Midbrain (tissue), 1 donor: ENCODE measurements around the gene VCL.
"Not testable (repeated sequence)": the region's sequence is repeated elsewhere in the genome, so short reads cannot be mapped to it uniquely, and the experiment has no call there.

Experiments used
- DNase-seq: peaks from one replicate; lab custom pipeline; 2025; lab: John Stamatoyannopoulos, UW

VCL gene

DNA sequence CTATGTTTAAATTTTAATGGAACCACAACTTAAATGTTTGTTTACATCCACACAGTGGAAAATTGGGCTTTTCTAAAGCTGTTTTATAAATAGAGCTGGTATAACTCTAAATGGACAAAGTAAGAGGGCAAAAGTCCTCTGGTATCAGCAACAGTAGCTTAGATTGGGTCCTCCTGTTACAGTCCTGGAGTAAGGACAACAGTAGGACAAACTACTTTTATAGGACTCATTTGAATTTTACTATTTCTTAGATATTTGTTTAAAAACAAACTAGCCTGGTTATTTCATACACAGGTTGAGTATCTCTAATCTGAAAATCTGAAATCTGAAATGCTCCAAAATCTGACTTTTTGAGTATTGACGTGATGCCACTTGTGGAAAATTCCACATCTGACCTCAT is 8.4 kb downstream of the VCL start:
- DNase-seq, result no peak

DNA sequence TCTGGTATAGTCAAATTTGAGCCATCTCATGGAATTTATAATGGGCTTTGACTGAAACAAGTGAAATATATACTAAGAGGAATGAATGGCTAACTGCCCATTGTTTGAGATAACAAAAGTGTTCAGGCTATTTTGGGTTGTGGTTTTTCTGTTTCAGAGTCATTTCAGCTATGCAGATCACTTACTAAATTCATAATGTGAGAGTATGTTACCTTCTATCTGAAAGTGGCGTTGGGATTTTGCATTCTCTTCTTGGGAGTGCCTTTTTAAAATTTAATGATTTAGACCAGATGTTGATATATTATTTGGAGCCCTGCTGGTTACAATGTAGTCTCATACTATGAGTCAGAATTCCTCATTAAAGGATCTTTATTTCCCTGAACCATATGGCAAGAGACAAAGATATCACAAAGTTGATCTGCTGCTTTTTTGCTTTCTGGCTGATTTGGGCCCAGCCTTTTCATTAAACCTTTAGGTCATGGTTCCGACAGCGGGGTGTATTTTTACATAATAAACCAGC is 10.4 kb downstream of the VCL start:
- no peak for DNase-seq

DNA sequence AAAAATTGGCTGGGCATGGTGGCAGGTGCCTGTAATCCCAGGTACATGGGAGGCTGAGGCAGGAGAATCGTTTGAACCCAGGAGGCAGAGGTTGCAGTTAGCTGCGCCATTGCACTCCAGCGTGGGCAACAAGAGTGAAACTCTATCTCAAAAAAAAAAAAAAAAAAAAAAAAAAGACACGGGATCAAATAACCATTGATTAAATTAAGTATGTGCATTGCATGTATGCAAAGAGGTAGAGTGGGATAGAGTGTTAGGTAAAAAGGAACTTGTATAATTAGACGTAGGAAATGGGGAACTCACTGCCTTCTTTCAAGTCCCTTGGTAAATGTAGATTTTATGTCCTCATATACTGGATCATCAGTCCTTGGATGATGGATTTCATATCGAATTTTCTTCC is 13.1 kb downstream of the VCL start:
- no peak for DNase-seq

DNA sequence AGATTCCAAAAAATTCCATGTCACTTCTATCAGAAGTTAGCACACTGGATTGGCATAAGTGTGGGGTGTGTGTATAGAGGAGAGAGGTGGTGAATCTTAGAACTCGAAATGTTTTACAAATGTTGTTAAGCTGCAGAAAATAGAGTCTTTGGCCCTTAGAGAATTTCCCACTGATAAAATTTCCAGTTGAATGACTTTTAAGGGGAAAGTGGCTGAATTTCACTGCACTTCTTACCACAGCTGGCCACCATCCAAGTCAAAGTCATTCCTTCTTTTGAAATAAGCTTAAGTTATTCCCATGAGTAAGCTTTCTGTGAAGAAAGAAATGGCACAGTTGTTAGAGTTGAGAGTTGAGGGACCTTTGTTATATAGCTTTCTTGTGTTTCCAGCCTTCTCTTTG is 13.9 kb downstream of the VCL start:
- DNase-seq, result peak; percentile 50

DNA sequence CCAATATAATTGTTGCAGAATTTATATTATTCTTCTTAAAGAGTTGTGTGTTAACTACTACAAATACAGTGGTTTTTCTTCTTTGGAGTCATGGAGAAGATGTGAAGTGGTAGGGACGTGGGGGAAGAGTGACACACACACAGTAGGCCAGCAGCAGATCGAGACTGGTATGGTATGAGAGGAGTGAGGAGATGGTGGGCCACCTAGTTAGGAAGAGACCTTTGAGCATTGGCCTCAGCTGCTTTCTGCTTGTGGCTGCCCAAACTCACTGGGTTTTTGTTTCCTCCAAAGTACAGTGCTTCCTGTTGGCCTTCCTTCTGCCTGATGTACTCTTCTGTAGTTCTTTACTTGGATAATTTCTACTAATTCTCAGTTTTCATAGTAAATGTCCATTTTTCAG is 14.6 kb downstream of the VCL start:
- DNase-seq, result no peak

DNA sequence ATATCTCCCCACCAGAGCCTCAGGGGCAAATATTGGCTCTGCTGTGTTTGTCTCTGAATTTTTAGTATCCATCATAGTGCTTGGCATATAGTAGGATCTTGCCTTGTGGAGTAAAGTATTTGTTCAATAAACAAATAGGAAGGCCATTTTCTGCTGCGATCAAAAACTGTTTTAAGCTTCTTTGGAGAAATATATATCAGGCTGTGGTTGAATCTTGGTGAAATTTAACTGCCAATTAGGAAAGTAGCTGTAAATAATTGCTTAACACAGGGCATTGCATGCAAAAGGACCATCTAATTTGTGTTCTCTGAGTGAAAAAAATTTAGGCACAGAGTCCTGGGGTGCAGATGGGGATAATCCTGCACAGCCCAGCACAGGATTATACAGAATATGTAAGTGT is 15.1 kb downstream of the VCL start:
- no peak for DNase-seq

DNA sequence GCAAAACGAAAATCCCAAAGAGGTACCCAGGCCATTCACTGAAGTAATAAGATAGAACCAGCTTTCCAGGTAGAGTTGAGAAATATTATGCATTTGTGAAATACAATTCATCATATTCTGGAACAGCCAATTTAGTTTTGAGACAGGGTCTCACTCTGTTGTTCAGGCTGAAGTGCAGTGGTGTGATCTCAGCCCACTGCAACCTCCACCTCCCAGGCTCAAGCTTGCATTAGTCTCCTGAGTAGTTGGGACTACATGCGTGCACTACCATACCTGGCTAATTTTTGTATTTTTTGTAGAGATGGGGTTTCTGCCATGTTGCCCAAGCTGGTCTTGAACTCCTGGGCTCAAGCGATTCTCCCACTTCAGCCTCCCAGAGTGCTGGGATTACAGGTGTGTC is 16.7 kb downstream of the VCL start:
- DNase-seq, result not testable (repeated sequence)

DNA sequence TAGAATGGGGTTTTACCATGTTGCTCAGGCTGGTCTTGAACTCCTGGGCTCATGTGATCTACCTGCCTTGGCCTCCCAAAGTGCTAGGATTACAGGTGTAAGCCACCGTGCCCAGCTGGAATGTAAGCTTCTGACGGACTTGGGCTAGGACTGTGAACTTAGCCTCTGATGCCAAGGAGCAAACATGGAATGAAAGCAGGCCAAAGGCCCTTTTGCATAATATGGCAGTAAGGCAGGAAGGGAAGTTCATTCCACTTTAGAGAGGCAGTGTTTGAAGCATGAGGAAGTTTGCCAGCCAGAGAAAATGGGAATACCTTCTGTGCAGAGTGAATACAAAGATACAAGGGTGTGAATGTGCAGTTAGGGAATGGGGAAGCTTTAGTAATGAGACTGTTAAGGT is 20.3 kb downstream of the VCL start:
- no peak for DNase-seq

DNA sequence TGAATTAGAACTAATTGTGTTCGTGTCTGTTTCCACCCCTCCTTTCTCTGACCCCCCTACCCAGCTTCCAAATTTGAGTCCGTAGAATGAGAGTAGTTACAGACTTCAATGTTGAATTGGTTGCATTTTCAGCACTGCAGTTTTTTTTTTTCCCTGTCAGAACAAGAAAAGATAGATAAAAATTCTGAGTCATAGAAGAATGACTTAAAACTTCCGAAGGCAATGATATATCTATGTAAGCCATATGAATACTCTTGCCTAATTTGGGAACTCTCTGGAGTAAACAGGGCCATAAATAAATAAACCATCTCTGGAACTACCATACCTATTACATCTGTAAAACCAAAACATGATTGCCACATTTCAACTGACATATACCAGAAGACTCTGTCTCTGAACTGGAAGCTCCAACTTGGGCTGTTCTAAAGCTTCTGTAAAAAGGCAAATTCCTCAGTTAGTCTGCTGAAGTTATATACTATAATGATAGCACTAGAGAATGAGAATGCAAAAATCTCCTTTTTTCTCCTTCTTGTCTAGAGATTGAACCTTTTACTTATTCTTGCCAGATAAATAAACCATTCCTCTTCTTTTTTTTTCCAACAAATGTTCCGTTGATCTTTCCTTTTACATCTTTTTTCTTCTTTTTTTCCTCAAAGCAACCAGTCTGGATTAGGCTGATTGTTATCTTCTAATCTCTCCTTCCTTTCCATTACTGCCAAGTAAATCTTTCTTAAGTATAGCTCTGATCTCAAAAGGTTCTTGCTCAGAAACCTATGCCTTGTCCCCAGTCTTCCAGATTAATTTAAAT is 23.5 kb downstream of the VCL start:
- no peak for DNase-seq

DNA sequence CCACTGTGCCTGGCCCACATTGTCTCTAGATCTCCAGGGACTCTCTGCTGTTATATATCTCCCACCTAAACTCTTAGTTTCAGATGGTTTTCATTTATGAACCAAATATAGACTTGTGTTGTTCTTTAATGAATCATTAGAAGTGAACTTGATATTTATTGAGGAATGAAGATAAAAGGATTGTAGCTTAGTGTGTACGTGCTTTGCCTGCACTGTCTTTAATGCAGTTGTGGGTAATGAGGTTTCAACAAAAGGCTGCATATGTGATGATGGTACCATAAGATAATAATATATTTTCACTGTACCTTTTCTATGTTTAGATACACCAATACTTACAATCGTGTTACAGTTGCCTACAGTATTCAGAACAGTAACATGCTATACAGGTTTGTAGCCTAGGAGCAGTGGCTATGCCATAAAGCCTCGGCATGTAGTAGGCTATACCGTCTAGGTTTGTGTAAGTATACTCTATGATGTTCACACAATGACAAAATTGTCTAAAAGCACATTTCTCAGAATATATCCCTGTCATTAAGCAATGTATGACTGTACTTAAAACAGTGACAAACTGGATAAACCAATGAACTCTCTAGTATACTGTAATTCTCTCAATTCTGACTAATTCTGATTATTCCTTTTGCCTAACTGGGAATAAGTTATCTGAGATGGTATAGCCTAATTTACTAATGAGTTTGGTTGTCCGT is 25.2 kb downstream of the VCL start:
- no peak for DNase-seq

DNA sequence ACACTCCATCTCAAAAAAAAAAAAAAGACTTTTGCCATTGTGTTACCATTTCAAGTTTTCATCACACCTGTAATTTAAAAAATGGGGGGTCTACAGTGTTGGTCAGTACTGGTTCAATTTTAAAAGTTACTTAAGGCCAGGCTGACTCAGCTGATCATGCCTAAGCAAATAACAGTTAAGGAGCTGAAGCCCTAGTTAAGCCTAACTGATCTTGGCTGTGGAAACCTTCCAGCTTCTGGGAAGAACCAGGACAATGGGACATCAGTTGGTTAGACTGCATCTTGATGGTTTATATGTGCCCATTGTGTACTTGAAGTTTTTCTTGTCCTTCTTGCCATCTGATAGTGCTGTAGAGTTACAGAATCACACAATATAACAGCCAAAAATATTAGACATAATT is 26.7 kb downstream of the VCL start:
- no peak for DNase-seq

DNA sequence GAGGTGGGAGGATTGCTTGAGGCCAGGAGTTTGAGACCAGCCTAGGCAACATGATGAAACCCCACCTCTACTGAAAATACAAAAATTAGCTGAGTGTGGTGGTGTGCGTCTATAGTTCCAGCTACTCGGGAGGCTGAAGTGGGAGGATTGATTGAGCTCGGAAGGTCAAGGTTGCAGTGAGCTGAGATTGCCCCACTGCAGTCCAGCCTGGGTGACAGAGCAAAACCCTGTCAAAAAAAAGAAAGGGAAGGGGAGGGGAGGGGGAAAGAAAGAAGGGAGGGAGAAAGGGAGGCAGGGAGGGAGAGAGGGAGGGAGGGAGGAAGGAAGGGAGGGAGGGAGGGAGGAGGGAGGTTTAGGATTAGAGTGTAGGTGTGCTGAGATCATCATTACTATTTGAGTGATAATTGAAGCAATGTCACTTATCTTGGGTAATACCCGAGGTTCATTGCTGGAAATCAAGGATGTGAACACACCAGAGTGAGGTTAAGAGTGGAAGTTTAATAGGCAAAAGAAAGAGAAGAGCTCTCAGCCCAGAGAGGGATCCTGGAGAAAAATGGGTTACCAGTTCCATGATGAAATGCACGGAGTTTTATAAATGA is 27.6 kb downstream of the VCL start:
- no peak for DNase-seq

DNA sequence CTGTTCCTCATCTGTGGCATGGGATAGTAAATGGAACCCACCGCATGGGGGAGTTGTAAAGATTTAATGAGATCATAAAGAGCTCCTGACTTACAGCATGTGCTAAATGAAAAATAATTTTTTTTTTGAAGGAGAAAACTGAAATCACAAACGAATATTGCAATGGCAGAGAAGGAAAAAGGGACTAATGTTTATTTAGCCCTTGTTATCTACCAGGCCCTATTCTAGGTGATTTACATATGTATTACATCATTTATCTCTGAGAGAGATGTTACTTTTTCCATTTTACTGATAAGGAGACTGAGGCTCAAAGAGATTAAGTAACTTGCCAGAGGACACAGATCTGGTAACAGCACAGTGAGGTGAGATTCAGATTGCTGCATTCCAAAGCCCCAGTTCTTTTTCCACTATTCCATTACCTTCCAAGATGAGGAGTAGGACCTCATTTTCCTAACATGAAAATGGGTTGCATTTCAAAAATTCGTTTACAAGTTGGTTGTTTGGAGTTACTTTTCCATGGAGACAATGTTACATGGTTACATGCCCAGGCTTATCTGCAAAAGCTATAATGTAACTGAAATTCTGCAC is 28.6 kb downstream of the VCL start:
- DNase-seq, result no peak

DNA sequence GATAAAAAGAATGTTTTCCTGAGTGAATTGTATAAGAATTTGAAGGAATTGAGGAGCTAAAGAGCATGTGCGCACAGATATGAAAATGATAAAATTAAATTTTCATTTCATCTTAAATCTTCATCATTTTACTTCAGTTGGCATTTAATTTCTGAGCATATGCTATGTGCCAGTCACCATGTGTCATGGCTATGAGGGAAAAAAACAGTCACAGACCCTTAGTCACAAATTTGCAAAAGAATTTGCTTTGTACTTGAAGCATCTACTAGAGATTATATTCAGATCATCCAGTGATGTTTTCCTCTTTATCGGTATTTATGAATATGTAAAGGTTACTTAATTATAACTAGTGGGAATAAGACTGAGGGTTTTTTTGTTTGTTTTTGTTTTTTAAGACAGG is 29.8 kb downstream of the VCL start:
- DNase-seq, result no peak

DNA sequence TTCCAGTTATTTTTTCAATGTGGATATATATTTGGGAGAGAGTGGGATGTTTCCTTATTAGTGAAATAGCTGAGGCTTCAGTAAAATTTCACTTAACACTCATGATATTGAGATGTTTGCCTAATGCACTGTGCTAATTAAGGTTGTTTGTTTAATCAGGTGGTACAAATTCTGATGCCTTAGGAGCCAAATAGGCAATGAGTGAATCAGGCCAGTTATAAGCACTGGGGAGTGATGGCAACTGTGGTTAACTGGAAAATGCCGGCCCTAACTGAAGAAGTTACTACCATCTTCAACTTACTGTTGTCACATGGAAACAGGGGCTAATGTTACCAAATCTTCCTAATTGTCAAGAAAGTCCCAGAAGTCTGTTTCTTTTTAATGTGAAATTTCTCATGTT is 32.0 kb downstream of the VCL start:
- no peak for DNase-seq

DNA sequence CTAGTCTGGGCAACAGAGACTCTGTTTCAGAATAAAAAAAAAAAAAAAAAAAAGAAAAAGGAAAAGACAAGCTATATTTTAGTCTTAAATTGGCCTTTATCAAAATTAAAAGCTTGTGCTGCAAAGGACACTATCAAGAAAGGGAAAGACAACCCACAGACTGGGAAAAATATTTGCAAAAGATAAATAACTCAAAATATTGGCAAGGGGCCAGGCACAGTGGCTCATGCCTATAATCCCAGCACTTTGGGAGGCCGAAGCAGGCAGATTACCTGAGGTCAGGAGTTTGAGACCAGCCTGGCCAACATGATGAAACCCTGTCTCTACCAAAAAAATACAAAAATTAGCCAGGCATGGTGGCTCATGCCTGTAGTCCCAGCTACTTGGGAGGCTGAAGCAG is 34.3 kb downstream of the VCL start:
- DNase-seq, result not testable (repeated sequence)

DNA sequence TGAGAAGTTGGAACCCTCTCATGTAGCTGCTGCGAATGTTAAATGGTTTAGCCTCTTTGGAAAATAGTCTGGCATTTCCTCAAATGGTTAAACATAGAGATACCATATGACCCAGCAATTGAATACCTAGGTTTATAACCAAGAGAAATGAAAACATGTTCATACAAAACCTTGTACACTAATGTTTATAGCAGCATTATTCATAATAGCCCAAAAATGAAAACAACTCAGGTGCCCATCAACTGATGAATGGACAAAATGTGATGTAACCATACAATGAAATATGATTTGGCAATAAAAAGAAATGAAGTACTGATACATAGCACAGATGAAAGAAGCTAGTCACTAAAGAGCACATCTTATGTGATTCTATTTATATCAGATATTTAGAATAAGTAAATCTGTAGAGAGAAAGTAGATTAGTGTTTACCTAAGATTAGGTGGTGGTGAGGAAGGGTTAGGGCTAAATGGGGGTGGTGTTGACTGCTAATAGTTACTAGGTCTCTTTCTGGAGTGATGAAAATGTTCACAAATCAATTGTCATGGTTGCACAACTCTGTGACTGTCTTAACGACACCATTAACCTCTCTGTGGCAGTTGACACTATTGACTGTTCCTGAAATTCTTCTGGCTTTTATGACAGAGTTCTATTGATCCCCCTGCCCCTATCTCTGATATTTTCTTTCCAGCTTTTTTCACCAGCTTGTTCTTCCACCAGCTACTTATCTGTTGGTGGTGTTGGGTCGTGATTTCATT is 35.2 kb downstream of the VCL start:
- DNase-seq, result no peak

DNA sequence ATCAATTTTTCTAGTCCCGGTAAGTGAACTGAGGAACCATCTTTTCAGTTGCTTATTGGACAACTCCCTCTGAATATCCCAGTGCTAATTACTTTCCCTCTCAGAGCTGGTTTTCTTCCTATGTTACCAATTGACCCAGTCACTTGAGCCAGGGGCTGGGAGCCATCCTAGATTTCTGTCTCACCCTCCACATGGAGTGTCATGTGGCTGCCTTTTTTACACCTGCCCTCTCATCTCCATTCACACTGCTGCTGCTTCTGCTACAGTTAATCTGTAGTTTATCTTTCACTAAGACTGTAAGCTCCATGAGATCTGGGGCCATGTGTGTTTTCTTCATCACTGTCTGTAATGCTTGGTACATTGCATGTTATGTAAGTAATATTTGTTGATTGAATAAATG is 35.8 kb downstream of the VCL start:
- DNase-seq, result no peak

DNA sequence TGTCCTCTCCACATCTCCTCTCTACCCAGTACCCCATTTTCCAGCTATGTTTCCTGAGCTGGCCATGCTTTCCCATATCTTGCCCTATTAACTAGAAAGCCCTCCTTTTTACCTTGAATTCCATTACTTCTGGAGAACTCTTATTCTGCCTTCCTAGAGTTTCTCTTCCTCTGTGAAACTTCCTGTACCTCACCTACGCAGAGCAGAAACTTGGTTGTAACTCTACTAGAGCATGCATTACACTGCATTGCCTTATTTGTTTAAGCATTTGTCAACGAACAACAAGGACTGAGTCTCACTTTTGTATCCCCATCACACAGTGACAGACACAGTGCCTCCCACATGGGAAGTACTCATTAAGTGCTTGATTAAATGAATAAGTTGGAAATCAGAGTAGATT is 36.4 kb downstream of the VCL start:
- no peak for DNase-seq

DNA sequence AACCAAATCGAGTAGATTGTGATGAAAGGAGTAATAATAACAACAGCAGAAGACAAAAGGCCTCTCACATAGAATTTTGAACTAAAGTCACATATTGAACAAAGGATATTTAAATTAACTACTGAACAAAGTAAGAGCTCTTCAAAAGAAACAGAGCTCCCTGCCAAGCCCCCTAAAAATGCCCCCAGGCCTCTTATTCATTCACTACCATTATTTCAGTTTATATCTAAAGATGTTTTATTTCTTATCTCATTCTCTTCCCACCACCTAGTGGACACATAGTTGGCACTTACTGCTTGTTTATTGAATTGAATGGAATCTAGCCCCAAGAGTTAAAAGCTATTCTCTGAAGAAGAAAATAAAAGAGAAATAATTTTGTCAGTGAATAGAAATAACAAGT is 37.4 kb downstream of the VCL start:
- DNase-seq, result no peak

DNA sequence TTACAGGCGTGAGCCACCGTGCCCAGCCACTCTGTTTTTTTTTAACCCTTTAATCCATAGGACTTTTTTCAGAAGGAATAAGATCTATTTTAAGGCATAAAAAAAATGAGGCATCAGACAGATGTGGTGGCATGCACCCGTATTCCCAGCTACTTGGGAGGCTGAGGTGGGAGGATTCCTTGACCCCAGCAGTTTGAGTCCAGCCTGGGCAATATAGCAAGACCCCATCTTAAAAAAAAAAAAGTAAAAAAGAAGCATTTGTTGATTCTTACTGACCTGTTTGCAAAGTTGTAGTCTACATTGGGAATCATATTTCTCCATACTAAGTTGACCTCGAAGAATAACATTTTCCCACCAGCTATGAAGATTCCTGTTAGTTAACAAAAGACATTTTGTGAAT is 38.6 kb downstream of the VCL start:
- DNase-seq, result no peak

DNA sequence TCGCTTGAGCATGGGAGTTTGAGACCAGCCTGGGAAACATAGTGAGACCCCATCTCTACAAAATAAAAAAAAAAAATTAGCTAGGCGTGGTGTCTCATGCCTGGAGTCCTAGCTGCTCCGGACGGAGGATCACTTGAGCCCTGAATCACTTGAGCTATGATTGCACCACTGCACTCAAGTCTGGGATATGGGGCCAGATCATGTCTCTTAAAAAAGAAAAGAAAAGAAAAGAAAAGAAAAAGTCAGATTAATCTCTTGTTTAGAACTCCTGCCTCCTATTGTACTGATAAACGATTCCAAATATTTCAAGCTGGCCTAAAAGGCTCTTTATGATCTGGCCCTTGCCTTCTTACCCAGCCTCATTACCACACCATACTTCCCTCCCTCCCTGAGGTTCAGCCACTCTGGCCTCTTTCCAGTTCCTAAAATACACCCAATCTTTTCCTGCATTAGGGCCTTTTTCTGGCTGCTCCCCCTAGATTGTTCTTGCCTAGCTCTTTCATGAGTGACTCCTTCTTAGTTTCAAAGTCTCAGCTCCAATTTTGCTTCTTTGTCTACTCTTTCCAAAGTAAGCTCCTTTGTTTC is 41.7 kb downstream of the VCL start:
- peak; percentile 23 for DNase-seq
